Measurements from ENCODE around the gene GNAI2. TPM values are rescaled to one million over a fixed set of nuclear protein-coding genes. Genes with fewer than 3 reads are reported as not detected.

Gene GNAI2
- polyA plus RNA-seq, 3 donors = 914 to 1,492 (median 1,165) TPM

- Mint-ChIP-seq H3K4me1 (peaks cover 40% of the 10 kb centered on the region), H3K27me3 (ENCODE audit: low read depth in 3 of 3) (no peaks in the 10 kb centered on the region), H3K4me3 (no peak overlapping the region), H3K9me3 (no peaks in the 10 kb centered on the region), H3K36me3 (peaks cover 2 to 9% of the 10 kb centered on the region in 2 donors), H3K27ac (peak overlapping the region in 3 of 7 donors; percentile 65 to 99 (median 86))
- no peaks in the 10 kb centered on the region for H3K27me3 ChIP-seq (ENCODE audit: control insufficient read depth in 2 of 2, insufficient read depth in 2 of 2, low read length in 2 of 2)
- peak in 1 of 3 donors; percentile 9 for DNase-seq
- peaks cover 36% of the 10 kb centered on the region for H3K79me2 ChIP-seq (ENCODE audit: insufficient read depth, low read length)
- intact Hi-C loops (cut with micrococcal nuclease) = loop anchor here (5.0 kb wide), 1 partner anchor 40 kb away; no protein-coding TSS in a partner anchor
- H4K20me1 ChIP-seq (ENCODE audit: insufficient read depth, low read length) = no peaks in the 10 kb centered on the region
- no peak overlapping the region for H3K4me3 ChIP-seq (replicated peaks in 1 of 3; ENCODE audit: low read depth in 2 of 3, low read length in 3 of 3)
- no peak overlapping the region for H3K27ac ChIP-seq (ENCODE audit: low read depth in 1 of 2, low read length in 2 of 2)
- no peaks in the 10 kb centered on the region for H3K9me3 ChIP-seq (replicated peaks in 1 of 2; ENCODE audit: control insufficient read depth in 1 of 2, insufficient read depth in 1 of 2, low read length in 2 of 2)
- WGBS (ENCODE audit: insufficient coverage) = 94% methylated on average over 12 of the region's 18 CpGs
- no peak overlapping the region for H2AFZ ChIP-seq (ENCODE audit: insufficient read depth, low read depth, low read length, poor library complexity, severe bottlenecking)
- peaks cover 39 to 49% of the 10 kb centered on the region in 2 donors for H3K4me1 ChIP-seq (ENCODE audit: control insufficient read depth in 1 of 2, insufficient read depth in 2 of 2, low read length in 2 of 2)
- no peak for TF ChIP-seq CTCF (IDR thresholded peaks at IDR 0.05)
- no peak overlapping the region for H3K9ac ChIP-seq (ENCODE audit: insufficient read depth, low read length, poor library complexity, severe bottlenecking)
- H3K36me3 ChIP-seq (replicated peaks in 1 of 2; ENCODE audit: control insufficient read depth in 1 of 2, insufficient read depth in 2 of 2, low read length in 2 of 2) = no peaks in the 10 kb centered on the region
- H3K4me2 ChIP-seq (replicated peaks; ENCODE audit: extremely low read depth, low read length, poor library complexity, severe bottlenecking) = no peak overlapping the region
Observed at GRCh38 chr3:50296721-50297383, 60.8 kb downstream of the GNAI2 start.

- 90% methylated on average over 2 of the region's 2 CpGs for WGBS (ENCODE audit: insufficient coverage)
- Mint-ChIP-seq H3K27ac (peak overlapping the region in 1 of 7 donors; percentile 99), H3K9me3 (no peaks in the 10 kb centered on the region)
Observed at GRCh38 chr3:50297384-50297775, 61.4 kb downstream of the GNAI2 start.

More at GRCh38 chr3:50297384-50297775, 61.4 kb downstream of the GNAI2 start:
- Histone ChIP-seq H3K9ac (ENCODE audit: insufficient read depth, low read length, poor library complexity, severe bottlenecking) (no peak overlapping the region), H3K79me2 (ENCODE audit: insufficient read depth, low read length) (peaks cover 38% of the 10 kb centered on the region), H3K4me2 (replicated peaks; ENCODE audit: extremely low read depth, low read length, poor library complexity, severe bottlenecking) (peak overlapping the region; percentile 0), H3K36me3 (replicated peaks in 1 of 2; ENCODE audit: control insufficient read depth in 1 of 2, insufficient read depth in 2 of 2, low read length in 2 of 2) (no peaks in the 10 kb centered on the region), H3K27ac (ENCODE audit: low read depth in 1 of 2, low read length in 2 of 2) (peak overlapping the region in 1 of 2 donors; percentile 100), H3K4me3 (replicated peaks in 1 of 3; ENCODE audit: low read depth in 2 of 3, low read length in 3 of 3) (no peak overlapping the region), H2AFZ (ENCODE audit: insufficient read depth, low read depth, low read length, poor library complexity, severe bottlenecking) (no peak overlapping the region), H3K9me3 (replicated peaks in 1 of 2; ENCODE audit: control insufficient read depth in 1 of 2, insufficient read depth in 1 of 2, low read length in 2 of 2) (no peaks in the 10 kb centered on the region), H3K27me3 (ENCODE audit: control insufficient read depth in 2 of 2, insufficient read depth in 2 of 2, low read length in 2 of 2) (no peaks in the 10 kb centered on the region), H3K4me1 (ENCODE audit: control insufficient read depth in 1 of 2, insufficient read depth in 2 of 2, low read length in 2 of 2) (peaks cover 39 to 46% of the 10 kb centered on the region in 2 donors), H4K20me1 (ENCODE audit: insufficient read depth, low read length) (no peaks in the 10 kb centered on the region)
- peak in 1 of 3 donors; percentile 13 for DNase-seq
- no peak overlapping the region for H3K4me3 Mint-ChIP-seq
- H3K36me3 Mint-ChIP-seq = peaks cover 2 to 9% of the 10 kb centered on the region in 2 donors
- no peaks in the 10 kb centered on the region for H3K27me3 Mint-ChIP-seq (ENCODE audit: low read depth in 3 of 3)
- no peak for TF ChIP-seq CTCF (IDR thresholded peaks at IDR 0.05)
- H3K4me1 Mint-ChIP-seq = peaks cover 40% of the 10 kb centered on the region
- intact Hi-C loops (cut with micrococcal nuclease) = loop anchor here (5.0 kb wide), 1 partner anchor 40 kb away; no protein-coding TSS in a partner anchor
